HEK293 (cell line): ENCODE measurements around the gene FBL.

Experiments used
- BCL11B ChIP-seq: fragments of 450-650 bp; formaldehyde crosslinking; IDR thresholded peaks from 2 replicates; pipeline ENCODE4 v1.5.1; 2016; ENCODE audit warnings: low read depth, missing biosample characterization, missing genetic modification characterization
- CTCF ChIP-seq: fragments of 450-650 bp; formaldehyde crosslinking; IDR thresholded peaks from 2 replicates; pipeline ENCODE4 v1.5.1; 2016; ENCODE audit warnings: missing biosample characterization, missing genetic modification characterization
- ZNF169 ChIP-seq: fragments of 450-650 bp; formaldehyde crosslinking; IDR thresholded peaks from 2 replicates; pipeline ENCODE4 v1.5.1; 2016; ENCODE audit warnings: missing biosample characterization, missing genetic modification characterization
- ZNF785 ChIP-seq: fragments of 450-650 bp; formaldehyde crosslinking; IDR thresholded peaks from 2 replicates; pipeline ENCODE4 v1.5.1; 2016; ENCODE audit warnings: missing biosample characterization, missing genetic modification characterization

- TF ChIP-seq ZNF785 (tag by site-specific recombination) (no peak), CTCF (tag by site-specific recombination) (no peak), BCL11B (no peak), ZNF169 (tag by site-specific recombination) (no peak)
Observed at GRCh38 chr19:39830406-39830805, 15.8 kb downstream of the FBL start.
